PC-3 (cell line): ENCODE measurements around the gene ARL4A. TPM values are rescaled to one million over a fixed set of nuclear protein-coding genes. Genes with fewer than 3 reads are reported as not detected.

Source experiments
- ATAC-seq: fragments of 200-7000 bp; cut with Tn5 transposase; 2 replicates; pipeline ENCODE4 v1.9.1; 2020; ENCODE audit warnings: mild to moderate bottlenecking, moderate library complexity
- BruUV-seq: library from RNA; stranded (reverse); fragments of 400-500 nt; replicated peaks from 2 replicates; lab custom pipeline; 2021; lab: Mats Ljungman, UMichigan
- CTCF ChIA-PET: fragments of 300-600 bp; sonication (Branson Sonifier 250); formaldehyde crosslinking; loops from one replicate; lab custom pipeline; 2022; ENCODE audit warnings: antibody characterized with exemption; lab: Charles Lee
- POLR2A ChIA-PET: fragments of 300-600 bp; sonication (Branson Sonifier 250); formaldehyde crosslinking; loops from one replicate; lab custom pipeline; 2022; ENCODE audit warnings: antibody characterized with exemption; ENCODE audit not compliant: unreplicated experiment; lab: Charles Lee
- DNase-seq: peaks from one replicate; pipeline ENCODE4 v3.0.0-alpha.2; 2015
- H2AFZ ChIP-seq: fragments of 300-600 bp; sonication (generic); 2 replicates; pipeline ENCODE4 v1.6.0; 2016; ENCODE audit warnings: antibody characterized with exemption, low read length
- H3F3A ChIP-seq: fragments of 300-600 bp; sonication (generic); one replicate; pipeline ENCODE4 v1.6.0; 2017; ENCODE audit warnings: antibody characterized with exemption, low read length, control low read depth, mild to moderate bottlenecking; ENCODE audit not compliant: unreplicated experiment
- H3K27ac ChIP-seq: fragments of 300-600 bp; sonication (generic); 2 replicates; pipeline ENCODE4 v1.5.1; 2016; ENCODE audit warnings: mild to moderate bottlenecking, low read length
- H3K27me3 ChIP-seq: fragments of 300-600 bp; sonication (generic); 2 replicates; pipeline ENCODE4 v1.6.1; 2016; ENCODE audit warnings: low read length, mixed read lengths
- H3K36me3 ChIP-seq: fragments of 300-600 bp; sonication (generic); 2 replicates; pipeline ENCODE4 v1.6.1; 2016; ENCODE audit warnings: low read depth, mixed run types, low read length, mixed read lengths
- H3K4me1 ChIP-seq: fragments of 300-600 bp; sonication (generic); 2 replicates; pipeline ENCODE4 v1.5.1; 2016; ENCODE audit warnings: low read length; ENCODE audit not compliant: insufficient read depth
- H3K4me2 ChIP-seq: fragments of 300-600 bp; sonication (generic); 2 replicates; pipeline ENCODE4 v1.6.0; 2016; ENCODE audit warnings: low read length
- H3K4me3 ChIP-seq: fragments of 300-600 bp; sonication (generic); 2 replicates; pipeline ENCODE4 v1.5.1; 2016; ENCODE audit warnings: mild to moderate bottlenecking, low read length, mixed read lengths
- H3K79me2 ChIP-seq: fragments of 300-600 bp; sonication (generic); 2 replicates; pipeline ENCODE4 v1.6.1; 2017; ENCODE audit warnings: low read length, mixed read lengths
- H3K9ac ChIP-seq: fragments of 300-600 bp; sonication (generic); 2 replicates; pipeline ENCODE4 v1.6.0; 2016; ENCODE audit warnings: mild to moderate bottlenecking, low read length
- H3K9me2 ChIP-seq: fragments of 300-600 bp; sonication (generic); replicated peaks from 2 replicates; pipeline ENCODE4 v1.6.1; 2016; ENCODE audit warnings: mixed run types, low read length, mixed read lengths
- H3K9me3 ChIP-seq: fragments of 300-600 bp; sonication (generic); 2 replicates; pipeline ENCODE4 v1.6.1; 2016; ENCODE audit warnings: low read length, mixed read lengths
- H4K20me1 ChIP-seq: fragments of 300-600 bp; sonication (generic); 2 replicates; pipeline ENCODE4 v1.6.1; 2016; ENCODE audit warnings: low read length, mixed read lengths
- EZH2 ChIP-seq: fragments of 300-600 bp; sonication (generic); IDR thresholded peaks from one replicate; pipeline ENCODE4 v1.6.1; 2017; ENCODE audit warnings: antibody characterized with exemption, mild to moderate bottlenecking, low read length; ENCODE audit not compliant: unreplicated experiment
- EZH2phosphoT487 ChIP-seq: fragments of 300-600 bp; sonication (generic); IDR thresholded peaks from 2 replicates; pipeline ENCODE4 v1.6.1; 2018; ENCODE audit warnings: mild to moderate bottlenecking, antibody characterized with exemption, low read length, borderline replicate concordance
- intact Hi-C: fragments of 100-400 bp; cut with micrococcal nuclease; formaldehyde crosslinking; loops from 2 replicates; pipeline ENCODE4 v1.9.0; 2023
- total RNA-seq: library from RNA; depleted of rRNA; stranded (reverse); fragments of >200 nt; gene quantifications from 2 replicates; pipeline ENCODE4 v1.2.3, GENCODE V29; 2014
- TF ChIP-seq, protein P1 (sequence below): fragments of 300-600 bp; sonication (generic); conservative IDR thresholded peaks from 2 replicates; pipeline ENCODE4 v1.5.1; 2017; ENCODE audit warnings: antibody characterized with exemption, low read depth, mild to moderate bottlenecking, low read length

The ARL4A gene
- total RNA-seq, 1 experiment from 2014 or later: 23.7 TPM

DNA sequence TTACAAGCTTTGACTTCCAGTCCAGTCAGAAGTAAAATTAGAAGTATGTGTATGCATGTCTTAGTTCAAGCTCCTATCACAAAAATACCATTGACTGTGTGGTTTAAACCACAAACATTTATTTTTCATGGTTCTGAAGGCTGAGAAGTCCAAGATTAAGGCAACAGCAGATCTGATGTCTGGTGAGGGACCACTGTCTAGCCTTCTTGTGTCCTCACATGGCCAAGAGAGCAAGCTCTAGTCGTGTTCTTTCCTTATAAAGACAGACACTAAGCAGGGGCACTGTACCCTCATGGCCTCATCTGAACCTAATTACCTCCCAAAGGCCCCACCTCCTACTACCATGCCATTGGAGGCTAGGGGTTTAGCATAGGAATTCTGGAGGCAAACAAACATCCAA lies 41.3 kb upstream of the ARL4A start:
- ChIA-PET POLR2A (no interaction called here), CTCF (interaction anchor here (0.6 to 0.8 kb wide), 2 partner anchors 40 to 44 kb away, joined by 3 to 12 read pairs; no protein-coding TSS in a partner anchor)
- DNase-seq: no peak
- no peak overlapping the region for H2AFZ ChIP-seq
- H3K4me2 ChIP-seq: no peak overlapping the region
- no TSS peak for BruUV-seq
- H3K4me1 ChIP-seq: peaks cover 39% of the 10 kb centered on the region
- H3K36me3 ChIP-seq: no peaks in the 10 kb centered on the region
- TF ChIP-seq EZH2 (no peak), EZH2phosphoT487 (no peak)
- TF ChIP-seq, protein P1, sequence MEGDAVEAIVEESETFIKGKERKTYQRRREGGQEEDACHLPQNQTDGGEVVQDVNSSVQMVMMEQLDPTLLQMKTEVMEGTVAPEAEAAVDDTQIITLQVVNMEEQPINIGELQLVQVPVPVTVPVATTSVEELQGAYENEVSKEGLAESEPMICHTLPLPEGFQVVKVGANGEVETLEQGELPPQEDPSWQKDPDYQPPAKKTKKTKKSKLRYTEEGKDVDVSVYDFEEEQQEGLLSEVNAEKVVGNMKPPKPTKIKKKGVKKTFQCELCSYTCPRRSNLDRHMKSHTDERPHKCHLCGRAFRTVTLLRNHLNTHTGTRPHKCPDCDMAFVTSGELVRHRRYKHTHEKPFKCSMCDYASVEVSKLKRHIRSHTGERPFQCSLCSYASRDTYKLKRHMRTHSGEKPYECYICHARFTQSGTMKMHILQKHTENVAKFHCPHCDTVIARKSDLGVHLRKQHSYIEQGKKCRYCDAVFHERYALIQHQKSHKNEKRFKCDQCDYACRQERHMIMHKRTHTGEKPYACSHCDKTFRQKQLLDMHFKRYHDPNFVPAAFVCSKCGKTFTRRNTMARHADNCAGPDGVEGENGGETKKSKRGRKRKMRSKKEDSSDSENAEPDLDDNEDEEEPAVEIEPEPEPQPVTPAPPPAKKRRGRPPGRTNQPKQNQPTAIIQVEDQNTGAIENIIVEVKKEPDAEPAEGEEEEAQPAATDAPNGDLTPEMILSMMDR: no peak
- ATAC-seq: no peak
- no peak overlapping the region for H3K9ac ChIP-seq
- no peaks in the 10 kb centered on the region for H3K9me2 ChIP-seq
- peaks cover 3% of the 10 kb centered on the region for H3F3A ChIP-seq
- H3K27ac ChIP-seq: no peak overlapping the region
- intact Hi-C loops: loop anchor here (2.0 kb wide), 1 partner anchor 15 kb away; no protein-coding TSS in a partner anchor
- no peaks in the 10 kb centered on the region for H3K79me2 ChIP-seq
- no peaks in the 10 kb centered on the region for H4K20me1 ChIP-seq
- no peaks in the 10 kb centered on the region for H3K27me3 ChIP-seq
- no peaks in the 10 kb centered on the region for H3K9me3 ChIP-seq
- no peak overlapping the region for H3K4me3 ChIP-seq

DNA sequence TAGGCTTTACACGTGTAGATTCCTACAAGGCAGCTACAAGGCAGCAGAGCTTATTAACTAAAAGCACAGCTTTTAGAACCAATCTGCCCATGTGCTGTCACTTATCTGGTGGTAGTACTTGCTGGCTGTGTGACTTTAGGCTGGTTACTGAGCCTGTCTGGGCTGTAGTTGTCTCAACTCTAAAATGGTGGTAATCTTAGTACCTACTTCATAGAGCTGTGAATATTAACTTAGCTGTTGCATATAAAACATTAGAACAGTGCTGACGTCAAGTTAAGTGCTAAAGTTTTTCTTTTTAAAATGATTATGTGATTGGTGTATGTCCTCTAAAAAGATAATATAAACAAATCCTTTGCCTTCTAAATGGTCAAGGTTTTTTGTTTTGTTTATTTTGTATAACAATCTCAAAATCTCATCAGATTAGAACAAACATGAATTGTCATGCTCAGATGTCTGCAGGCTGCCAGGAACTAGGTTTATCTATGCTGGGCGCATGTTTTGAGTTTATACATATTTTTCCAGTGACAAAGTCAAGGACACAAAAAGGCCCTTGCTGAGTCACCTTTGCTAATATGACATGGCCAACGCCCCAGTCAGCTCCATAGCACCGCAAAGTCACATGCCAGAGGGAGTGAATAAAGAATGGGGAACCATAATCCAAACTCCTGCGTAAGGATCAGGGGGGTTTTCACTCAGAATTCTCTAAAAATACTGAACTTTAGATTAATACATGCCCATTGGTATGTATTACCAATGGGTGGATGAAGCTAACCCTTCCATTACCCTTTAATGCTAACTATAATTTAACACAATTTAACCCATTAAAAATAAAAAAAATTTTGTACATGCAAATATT lies 39.8 kb upstream of the ARL4A start:
- DNase-seq (peak; percentile 95), ATAC-seq (peak; percentile 96)
- TF ChIP-seq EZH2 (no peak), EZH2phosphoT487 (no peak)
- TF ChIP-seq, protein P1: no peak
- Histone ChIP-seq H3K4me1 (peaks cover 44% of the 10 kb centered on the region), H3K27me3 (no peaks in the 10 kb centered on the region), H3K9me3 (no peaks in the 10 kb centered on the region), H3K36me3 (no peaks in the 10 kb centered on the region), H2AFZ (peak overlapping the region; percentile 29; the same call in 1 of the 2 replicates), H3K27ac (peak overlapping the region; percentile 76), H3K9me2 (no peaks in the 10 kb centered on the region), H3F3A (peaks cover 3% of the 10 kb centered on the region), H3K79me2 (no peaks in the 10 kb centered on the region), H3K4me3 (no peak overlapping the region; the same call in 1 of the 2 replicates), H4K20me1 (no peaks in the 10 kb centered on the region), H3K4me2 (peak overlapping the region; percentile 63), H3K9ac (peak overlapping the region; percentile 9; the same call in 1 of the 2 replicates)
- CTCF ChIA-PET: interaction anchor here (1.7 kb wide), 1 partner anchor 38 kb away, joined by 7 read pairs; no protein-coding TSS in a partner anchor
- intact Hi-C loops: loop anchor here (2.0 kb wide), 1 partner anchor 13 kb away; no protein-coding TSS in a partner anchor
- POLR2A ChIA-PET: no interaction called here
- no TSS peak for BruUV-seq
